ENCODE measurements around the gene C12orf57. TPM values are rescaled to one million over a fixed set of nuclear protein-coding genes. Genes with fewer than 3 reads are reported as not detected.

C12orf57 gene
- total RNA-seq, 1 donor from 2014 or later: 168 TPM

- Mint-ChIP-seq H3K27me3 (no peaks in the 10 kb centered on the region), H3K4me3 (peak overlapping the region; percentile 90)
These were observed 13.4 kb downstream of the C12orf57 start for GRCh38 chr12:6957151-6957701.

GRCh38 chr12:6957741-6958608 is 14.2 kb downstream of the C12orf57 start:
- no peaks in the 10 kb centered on the region for H3K9me3 Mint-ChIP-seq
- peaks cover 79% of the 10 kb centered on the region for H3K4me1 Mint-ChIP-seq
- peaks cover 80% of the 10 kb centered on the region for H3K36me3 Mint-ChIP-seq (ENCODE audit: low read depth)
- peak overlapping the region; percentile 98 for H3K27ac Mint-ChIP-seq
- DNase-seq: no peak
- intact Hi-C loops (cut with micrococcal nuclease): no loop called here
- H3K27me3 Mint-ChIP-seq: no peaks in the 10 kb centered on the region
- H3K4me3 Mint-ChIP-seq: peak overlapping the region; percentile 90

More at GRCh38 chr12:6957151-6957701, 13.4 kb downstream of the C12orf57 start:
- Mint-ChIP-seq H3K27ac (peak overlapping the region; percentile 77), H3K4me1 (peaks cover 76% of the 10 kb centered on the region), H3K36me3 (ENCODE audit: low read depth) (peaks cover 86% of the 10 kb centered on the region), H3K9me3 (no peaks in the 10 kb centered on the region)
- DNase-seq: no peak
- intact Hi-C loops (cut with micrococcal nuclease): no loop called here

- Mint-ChIP-seq H3K4me1 (peaks cover 76% of the 10 kb centered on the region), H3K27ac (peak overlapping the region; percentile 98), H3K9me3 (no peaks in the 10 kb centered on the region), H3K27me3 (no peaks in the 10 kb centered on the region), H3K36me3 (ENCODE audit: low read depth) (peaks cover 74% of the 10 kb centered on the region), H3K4me3 (peak overlapping the region; percentile 90)
- no peak for DNase-seq
- intact Hi-C loops (cut with micrococcal nuclease): no loop called here
These were observed 14.8 kb downstream of the C12orf57 start for GRCh38 chr12:6958609-6959057.

- H3K9me3 Mint-ChIP-seq: no peaks in the 10 kb centered on the region
- H3K4me1 Mint-ChIP-seq: peaks cover 70% of the 10 kb centered on the region
- DNase-seq: peak; percentile 92
- peak overlapping the region; percentile 90 for H3K4me3 Mint-ChIP-seq
- no peaks in the 10 kb centered on the region for H3K27me3 Mint-ChIP-seq
- H3K36me3 Mint-ChIP-seq (ENCODE audit: low read depth): peaks cover 70% of the 10 kb centered on the region
- intact Hi-C loops (cut with micrococcal nuclease): no loop called here
- peak overlapping the region; percentile 98 for H3K27ac Mint-ChIP-seq
These were observed 15.4 kb downstream of the C12orf57 start for GRCh38 chr12:6959058-6959804.

- no peak for DNase-seq
- Mint-ChIP-seq H3K9me3 (no peaks in the 10 kb centered on the region), H3K4me1 (peaks cover 69% of the 10 kb centered on the region), H3K27me3 (no peaks in the 10 kb centered on the region), H3K36me3 (ENCODE audit: low read depth) (peaks cover 68% of the 10 kb centered on the region), H3K27ac (peak overlapping the region; percentile 99), H3K4me3 (peak overlapping the region; percentile 90)
- intact Hi-C loops (cut with micrococcal nuclease): no loop called here
These were observed 16.2 kb downstream of the C12orf57 start for GRCh38 chr12:6959805-6960592.

GRCh38 chr12:6960593-6961277 is 16.9 kb downstream of the C12orf57 start:
- intact Hi-C loops (cut with micrococcal nuclease): loop anchor here (1.0 kb wide), 3 partner anchors 7 to 16 kb away; partner anchors contain the start of genes C12orf57, EMG1 and PHB2
- Mint-ChIP-seq H3K9me3 (no peaks in the 10 kb centered on the region), H3K36me3 (ENCODE audit: low read depth) (peaks cover 69% of the 10 kb centered on the region), H3K4me3 (peak overlapping the region; percentile 90), H3K27me3 (no peaks in the 10 kb centered on the region), H3K27ac (peak overlapping the region; percentile 99), H3K4me1 (peaks cover 71% of the 10 kb centered on the region)
- peak; percentile 80 for DNase-seq

GRCh38 chr12:6961278-6961694 is 17.5 kb downstream of the C12orf57 start:
- peaks cover 69% of the 10 kb centered on the region for H3K36me3 Mint-ChIP-seq (ENCODE audit: low read depth)
- H3K27me3 Mint-ChIP-seq: no peaks in the 10 kb centered on the region
- DNase-seq: peak; percentile 94
- peak overlapping the region; percentile 90 for H3K4me3 Mint-ChIP-seq
- peak overlapping the region; percentile 99 for H3K27ac Mint-ChIP-seq
- intact Hi-C loops (cut with micrococcal nuclease): loop anchor here (1.0 kb wide), 3 partner anchors 8 to 17 kb away; partner anchors contain the start of genes C12orf57, EMG1 and PHB2
- no peaks in the 10 kb centered on the region for H3K9me3 Mint-ChIP-seq
- peaks cover 69% of the 10 kb centered on the region for H3K4me1 Mint-ChIP-seq

- peak overlapping the region; percentile 99 for H3K27ac Mint-ChIP-seq
- H3K36me3 Mint-ChIP-seq (ENCODE audit: low read depth): peaks cover 68% of the 10 kb centered on the region
- peaks cover 67% of the 10 kb centered on the region for H3K4me1 Mint-ChIP-seq
- peak overlapping the region; percentile 90 for H3K4me3 Mint-ChIP-seq
- DNase-seq: no peak
- no peaks in the 10 kb centered on the region for H3K27me3 Mint-ChIP-seq
- intact Hi-C loops (cut with micrococcal nuclease): loop anchor here (1.0 kb wide), 3 partner anchors 8 to 17 kb away; partner anchors contain the start of genes C12orf57, EMG1 and PHB2
- H3K9me3 Mint-ChIP-seq: no peaks in the 10 kb centered on the region
These were observed 18.0 kb downstream of the C12orf57 start for GRCh38 chr12:6961695-6962284.

GRCh38 chr12:6962285-6963015 is 18.6 kb downstream of the C12orf57 start:
- H3K36me3 Mint-ChIP-seq (ENCODE audit: low read depth): peaks cover 66% of the 10 kb centered on the region
- H3K9me3 Mint-ChIP-seq: no peaks in the 10 kb centered on the region
- peak overlapping the region; percentile 90 for H3K4me3 Mint-ChIP-seq
- no peaks in the 10 kb centered on the region for H3K27me3 Mint-ChIP-seq
- H3K4me1 Mint-ChIP-seq: peaks cover 62% of the 10 kb centered on the region
- no peak for DNase-seq
- H3K27ac Mint-ChIP-seq: peak overlapping the region; percentile 99
- intact Hi-C loops (cut with micrococcal nuclease): no loop called here

GRCh38 chr12:6963016-6963731 is 19.4 kb downstream of the C12orf57 start:
- Mint-ChIP-seq H3K27me3 (no peaks in the 10 kb centered on the region), H3K4me3 (no peak overlapping the region), H3K36me3 (ENCODE audit: low read depth) (peaks cover 68% of the 10 kb centered on the region), H3K9me3 (no peaks in the 10 kb centered on the region), H3K4me1 (peaks cover 55% of the 10 kb centered on the region), H3K27ac (peak overlapping the region; percentile 99)
- peak; percentile 58 for DNase-seq
- intact Hi-C loops (cut with micrococcal nuclease): no loop called here

GRCh38 chr12:6963791-6964413 is 20.1 kb downstream of the C12orf57 start:
- Mint-ChIP-seq H3K27ac (peak overlapping the region; percentile 94), H3K4me3 (no peak overlapping the region), H3K4me1 (peaks cover 51% of the 10 kb centered on the region), H3K36me3 (ENCODE audit: low read depth) (peaks cover 68% of the 10 kb centered on the region), H3K9me3 (no peaks in the 10 kb centered on the region), H3K27me3 (no peaks in the 10 kb centered on the region)
- intact Hi-C loops (cut with micrococcal nuclease): loop anchor here (2.0 kb wide), 1 partner anchor 49 kb away; the partner anchor contains the start of gene ENO2
- peak; percentile 62 for DNase-seq

Measured in activated CD4-positive, alpha-beta T cell treated with anti-CD3 and anti-CD28 coated beads, Interleukin-2, amount 10 ng/mL, durations not matched to agents 24 days and 14 days (primary cell).